Measurements from ENCODE around the gene BTNL2. TPM values are rescaled to one million over a fixed set of nuclear protein-coding genes. Genes with fewer than 3 reads are reported as not detected.

Gene BTNL2
- total and polyA plus RNA-seq, 2 of the 13 experiments (the other 11 are each of a cell fraction or from before 2014, with no cell fraction given), result not detected

- FAIRE-seq, result no peak
Measured at GRCh38 chr6:32355018-32355417, 52.0 kb downstream of the BTNL2 start.

GRCh38 chr6:32353348-32353747, 53.6 kb downstream of the BTNL2 start:
- H3K9me3 ChIP-seq (ENCODE audit: low read length), result no peaks in the 10 kb centered on the region
- POLR2A ChIA-PET, result no interaction called here
- no peak overlapping the region for H2AFZ ChIP-seq (ENCODE audit: low read length)
- in situ Hi-C loops (cut with HindIII; ENCODE audit: extremely low pct_ligation_motif_present, low pct_unique_long_range_greater_than_20kb) (no loop called here), intact Hi-C loops (cut with micrococcal nuclease; ENCODE audit: unreplicated experiment) (no loop called here)
- WGBS (ENCODE audit: low lambda C conversion rate), result 2% methylated on average over 2 of the region's 2 CpGs
- H3K4me1 ChIP-seq (ENCODE audit: insufficient read depth, low read length), result no peaks in the 10 kb centered on the region
- no TSS peak for BruUV-seq (replicated peaks)
- DNase-seq (ENCODE audit: low spot score), result no peak
- ATAC-seq, result no peak
- no peaks in the 10 kb centered on the region for H3K79me2 ChIP-seq (ENCODE audit: insufficient read depth, low read length)
- H3K4me3 ChIP-seq (replicated peaks in 1 of 3; ENCODE audit: insufficient read depth in 1 of 3, low read depth in 2 of 3, low read length in 3 of 3), result no peak overlapping the region
- H3K9ac ChIP-seq (ENCODE audit: insufficient read depth, low read depth, low read length), result no peak overlapping the region
- H3K36me3 ChIP-seq (replicated peaks in 1 of 2; ENCODE audit: control insufficient read depth in 1 of 2, insufficient read depth in 2 of 2, low read length in 2 of 2), result no peaks in the 10 kb centered on the region
- no peak overlapping the region for H3K4me2 ChIP-seq (ENCODE audit: low read depth, low read length)
- FAIRE-seq, result no peak
- H4K20me1 ChIP-seq (ENCODE audit: insufficient read depth, low read length), result no peaks in the 10 kb centered on the region
- TF ChIP-seq ERF (CRISPR knock-in tag; IDR thresholded peaks at IDR 0.05) (no peak), ZNF800 (CRISPR knock-in tag; IDR thresholded peaks at IDR 0.05) (no peak), IKZF1 (IDR thresholded peaks at IDR 0.05) (no peak)
- no peaks in the 10 kb centered on the region for H3K27me3 ChIP-seq (ENCODE audit: control insufficient read depth in 1 of 2, insufficient read depth in 2 of 2, low read length in 2 of 2)
- no peak overlapping the region for H3K27ac ChIP-seq (ENCODE audit: extremely low read length, insufficient read depth, low read length)
- CTCF ChIA-PET (ENCODE audit: low intra/inter-chr PET ratio, low total read pairs), result no interaction called here

More at GRCh38 chr6:32355018-32355417, 52.0 kb downstream of the BTNL2 start:
- Histone ChIP-seq H3K27me3 (ENCODE audit: control insufficient read depth in 1 of 2, insufficient read depth in 2 of 2, low read length in 2 of 2) (no peaks in the 10 kb centered on the region), H3K79me2 (ENCODE audit: insufficient read depth, low read length) (no peaks in the 10 kb centered on the region), H3K4me2 (ENCODE audit: low read depth, low read length) (no peak overlapping the region), H3K27ac (ENCODE audit: extremely low read length, insufficient read depth, low read length) (no peak overlapping the region), H4K20me1 (ENCODE audit: insufficient read depth, low read length) (no peaks in the 10 kb centered on the region), H3K9ac (ENCODE audit: insufficient read depth, low read depth, low read length) (no peak overlapping the region), H3K4me1 (ENCODE audit: insufficient read depth, low read length) (no peaks in the 10 kb centered on the region), H3K9me3 (ENCODE audit: low read length) (no peaks in the 10 kb centered on the region), H2AFZ (ENCODE audit: low read length) (no peak overlapping the region), H3K36me3 (replicated peaks in 1 of 2; ENCODE audit: control insufficient read depth in 1 of 2, insufficient read depth in 2 of 2, low read length in 2 of 2) (no peaks in the 10 kb centered on the region), H3K4me3 (replicated peaks in 1 of 3; ENCODE audit: insufficient read depth in 1 of 3, low read depth in 2 of 3, low read length in 3 of 3) (no peak overlapping the region)
- CTCF ChIA-PET (ENCODE audit: low intra/inter-chr PET ratio, low total read pairs), result no interaction called here
- no peak for ATAC-seq
- in situ Hi-C loops (cut with HindIII; ENCODE audit: extremely low pct_ligation_motif_present, low pct_unique_long_range_greater_than_20kb) (no loop called here), intact Hi-C loops (cut with micrococcal nuclease; ENCODE audit: unreplicated experiment) (no loop called here)
- no TSS peak for BruUV-seq (replicated peaks)
- DNase-seq (ENCODE audit: low spot score), result no peak
- WGBS (ENCODE audit: low lambda C conversion rate), result 0% methylated on average over 1 of the region's 1 CpG
- TF ChIP-seq ZFP90 (CRISPR knock-in tag; IDR thresholded peaks at IDR 0.05; ENCODE audit: borderline replicate concordance) (no peak), HNRNPK (IDR thresholded peaks at IDR 0.05; ENCODE audit: low read depth, low read length, poor library complexity, severe bottlenecking) (peak; percentile 67)
- POLR2A ChIA-PET, result no interaction called here

Small RNA genes lying within 50 kb of the gene (small RNA-seq; reads per million reads assigned to genes)
- 0 reads per million in 3 experiments for gene RNU6-603P (ENCODE audit: insufficient read depth in 2 of 3, insufficient read length in 3 of 3, low read depth in 2 of 3, low replicate concordance in 1 of 3)

Other genes starting within 250 kb of the BTNL2 start
- 3.1 and 11.5 TPM in 2 replicates for gene EGFL8, start 242.6 kb downstream of the BTNL2 start, total RNA-seq (2016; rRNA removed; fragmentation: Illumina TruSeq; extraction: Trizol)
- 10.0 and 11.5 TPM in 2 replicates for gene EGFL8, start 242.6 kb downstream of the BTNL2 start, polyA plus RNA-seq (2011; rRNA removed)
- 40.4 and 51.3 TPM in 2 replicates for gene AGPAT1, start 231.1 kb downstream of the BTNL2 start, total RNA-seq (2016; rRNA removed; fragmentation: Illumina TruSeq; extraction: Trizol)
- gene AGPAT1, start 231.1 kb downstream of the BTNL2 start, polyA plus RNA-seq (2011; rRNA removed), result 139 and 164 TPM in 2 replicates
- gene RNF5, start 228.8 kb downstream of the BTNL2 start, total RNA-seq (2016; rRNA removed; fragmentation: Illumina TruSeq; extraction: Trizol), result 98.0 and 107 TPM in 2 replicates
- 117 and 131 TPM in 2 replicates for gene RNF5, start 228.8 kb downstream of the BTNL2 start, polyA plus RNA-seq (2011; rRNA removed)
- 0.41 and 1.9 TPM in 2 replicates for gene AGER, start 222.9 kb downstream of the BTNL2 start, total RNA-seq (2016; rRNA removed; fragmentation: Illumina TruSeq; extraction: Trizol)
- 5.1 and 5.7 TPM in 2 replicates for gene AGER, start 222.9 kb downstream of the BTNL2 start, polyA plus RNA-seq (2011; rRNA removed)
- gene PBX2, start 217.0 kb downstream of the BTNL2 start, total RNA-seq (2016; rRNA removed; fragmentation: Illumina TruSeq; extraction: Trizol), result 42.3 and 45.2 TPM in 2 replicates
- 77.8 and 102 TPM in 2 replicates for gene PBX2, start 217.0 kb downstream of the BTNL2 start, polyA plus RNA-seq (2011; rRNA removed)
- gene GPSM3, start 214.5 kb downstream of the BTNL2 start, total RNA-seq (2016; rRNA removed; fragmentation: Illumina TruSeq; extraction: Trizol), result 0.18 and 0.27 TPM in 2 replicates
- gene GPSM3, start 214.5 kb downstream of the BTNL2 start, polyA plus RNA-seq (2011; rRNA removed), result 6.2 and 7.5 TPM in 2 replicates
- gene NOTCH4, start 183.1 kb downstream of the BTNL2 start, total RNA-seq (2016; rRNA removed; fragmentation: Illumina TruSeq; extraction: Trizol), result 0.51 and 0.66 TPM in 2 replicates
- 0.83 and 1.2 TPM in 2 replicates for gene NOTCH4, start 183.1 kb downstream of the BTNL2 start, polyA plus RNA-seq (2011; rRNA removed)
- not detected in 2 replicates for gene TSBP1, start 35.3 kb downstream of the BTNL2 start, total RNA-seq (2016; rRNA removed; fragmentation: Illumina TruSeq; extraction: Trizol)
- gene TSBP1, start 35.3 kb downstream of the BTNL2 start, polyA plus RNA-seq (2011; rRNA removed), result not detected in 2 replicates
- not detected in 2 replicates for gene HLA-DRA, start 32.7 kb upstream of the BTNL2 start, total RNA-seq (2016; rRNA removed; fragmentation: Illumina TruSeq; extraction: Trizol)
- not detected in 2 replicates for gene HLA-DRA, start 32.7 kb upstream of the BTNL2 start, polyA plus RNA-seq (2011; rRNA removed)
- gene HLA-DRB5, start 123.1 kb upstream of the BTNL2 start, total RNA-seq (2016; rRNA removed; fragmentation: Illumina TruSeq; extraction: Trizol), result not detected in 2 replicates
- not detected in 2 replicates for gene HLA-DRB5, start 123.1 kb upstream of the BTNL2 start, polyA plus RNA-seq (2011; rRNA removed)
- gene HLA-DRB1, start 182.7 kb upstream of the BTNL2 start, total RNA-seq (2016; rRNA removed; fragmentation: Illumina TruSeq; extraction: Trizol), result 0.09 TPM in 1 of 2 replicates, not detected in the other
- gene HLA-DRB1, start 182.7 kb upstream of the BTNL2 start, polyA plus RNA-seq (2011; rRNA removed), result not detected in 2 replicates
- gene HLA-DQA1, start 230.2 kb upstream of the BTNL2 start, total RNA-seq (2016; rRNA removed; fragmentation: Illumina TruSeq; extraction: Trizol), result not detected in 2 replicates
- gene HLA-DQA1, start 230.2 kb upstream of the BTNL2 start, polyA plus RNA-seq (2011; rRNA removed), result not detected in 2 replicates